ENCODE data around the gene CCN6. TPM values are rescaled to one million over a fixed set of nuclear protein-coding genes. Genes with fewer than 3 reads are reported as not detected.
A peak's percentile ranks its signal among the peaks of the same experiment; 100 is the strongest.

CCN6 gene
- total and polyA plus RNA-seq, 7 donors = 0.01 TPM; not detected in 6

DNA sequence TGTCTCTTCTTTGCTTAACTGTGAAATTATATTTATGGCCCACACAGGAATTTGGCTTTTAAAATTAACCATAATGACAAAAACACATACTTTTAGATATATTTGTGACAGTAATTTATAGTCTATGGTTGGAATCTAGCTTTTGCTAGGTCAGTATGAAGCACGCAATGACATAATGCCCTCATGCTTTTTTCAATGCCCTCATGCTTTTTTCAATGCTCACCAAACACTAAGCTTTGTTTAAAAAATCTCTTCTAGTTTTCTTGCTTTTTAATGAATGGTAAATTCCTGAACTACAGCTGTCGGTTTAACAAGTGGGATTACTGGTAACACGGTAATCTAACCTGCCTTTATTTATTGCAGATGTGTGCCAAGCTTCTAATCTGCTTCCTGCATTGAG, 12.7 kb downstream of the CCN6 start:
- intact Hi-C loops (cut with DNase I) = no loop called here
- Histone ChIP-seq H3K4me3 (no peak overlapping the region), H3K9me3 (no peaks in the 10 kb centered on the region), H3K27me3 (ENCODE audit: insufficient read depth in 3 of 3, low read length in 2 of 3) (no peaks in the 10 kb centered on the region), H3K36me3 (ENCODE audit: insufficient read depth in 1 of 2, low read depth in 1 of 2) (peaks cover 0 to 32% of the 10 kb centered on the region in 2 donors), H3K4me1 (no peaks in the 10 kb centered on the region), H3K27ac (no peak overlapping the region)
- ATAC-seq (no peak), DNase-seq (no peak)
- TF ChIP-seq, protein P1, sequence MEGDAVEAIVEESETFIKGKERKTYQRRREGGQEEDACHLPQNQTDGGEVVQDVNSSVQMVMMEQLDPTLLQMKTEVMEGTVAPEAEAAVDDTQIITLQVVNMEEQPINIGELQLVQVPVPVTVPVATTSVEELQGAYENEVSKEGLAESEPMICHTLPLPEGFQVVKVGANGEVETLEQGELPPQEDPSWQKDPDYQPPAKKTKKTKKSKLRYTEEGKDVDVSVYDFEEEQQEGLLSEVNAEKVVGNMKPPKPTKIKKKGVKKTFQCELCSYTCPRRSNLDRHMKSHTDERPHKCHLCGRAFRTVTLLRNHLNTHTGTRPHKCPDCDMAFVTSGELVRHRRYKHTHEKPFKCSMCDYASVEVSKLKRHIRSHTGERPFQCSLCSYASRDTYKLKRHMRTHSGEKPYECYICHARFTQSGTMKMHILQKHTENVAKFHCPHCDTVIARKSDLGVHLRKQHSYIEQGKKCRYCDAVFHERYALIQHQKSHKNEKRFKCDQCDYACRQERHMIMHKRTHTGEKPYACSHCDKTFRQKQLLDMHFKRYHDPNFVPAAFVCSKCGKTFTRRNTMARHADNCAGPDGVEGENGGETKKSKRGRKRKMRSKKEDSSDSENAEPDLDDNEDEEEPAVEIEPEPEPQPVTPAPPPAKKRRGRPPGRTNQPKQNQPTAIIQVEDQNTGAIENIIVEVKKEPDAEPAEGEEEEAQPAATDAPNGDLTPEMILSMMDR (IDR thresholded peaks at IDR 0.05) = no peak
- WGBS, 3 donors = 44 to 48% (median 45%) methylated on average over 3 of the region's 3 CpGs

DNA sequence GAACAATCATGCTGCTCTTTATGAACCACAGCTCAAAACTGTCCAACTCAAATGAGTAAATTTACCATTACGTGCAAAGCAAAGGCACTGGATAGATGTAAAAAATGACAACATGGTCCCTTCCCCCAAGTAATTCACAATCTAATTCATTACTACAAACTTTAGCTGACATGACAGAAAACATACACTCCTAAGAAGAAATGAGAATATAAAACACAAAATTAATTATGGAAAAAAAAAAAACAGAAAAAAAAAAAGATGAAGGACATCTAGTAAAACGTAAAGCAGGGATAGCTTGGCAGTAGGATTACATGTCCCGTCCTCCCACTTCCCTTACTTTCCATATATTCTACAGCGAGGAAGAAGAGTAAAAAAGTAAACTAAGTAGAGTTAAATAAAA, 27.7 kb downstream of the CCN6 start:
- Histone ChIP-seq H3K4me3 (no peak overlapping the region), H3K27ac (no peak overlapping the region), H3K36me3 (ENCODE audit: insufficient read depth in 1 of 2, low read depth in 1 of 2) (peaks cover 2 to 81% of the 10 kb centered on the region in 2 donors), H3K27me3 (ENCODE audit: insufficient read depth in 3 of 3, low read length in 2 of 3) (no peaks in the 10 kb centered on the region), H3K9me3 (no peaks in the 10 kb centered on the region), H3K4me1 (peaks cover 10% of the 10 kb centered on the region)
- 88 to 95% (median 94%) methylated on average over 4 of the region's 4 CpGs for WGBS, 3 donors
- TF ChIP-seq, protein P1 (IDR thresholded peaks at IDR 0.05) = no peak
- ATAC-seq (no peak), DNase-seq (no peak)
- intact Hi-C loops (cut with DNase I) = no loop called here

DNA sequence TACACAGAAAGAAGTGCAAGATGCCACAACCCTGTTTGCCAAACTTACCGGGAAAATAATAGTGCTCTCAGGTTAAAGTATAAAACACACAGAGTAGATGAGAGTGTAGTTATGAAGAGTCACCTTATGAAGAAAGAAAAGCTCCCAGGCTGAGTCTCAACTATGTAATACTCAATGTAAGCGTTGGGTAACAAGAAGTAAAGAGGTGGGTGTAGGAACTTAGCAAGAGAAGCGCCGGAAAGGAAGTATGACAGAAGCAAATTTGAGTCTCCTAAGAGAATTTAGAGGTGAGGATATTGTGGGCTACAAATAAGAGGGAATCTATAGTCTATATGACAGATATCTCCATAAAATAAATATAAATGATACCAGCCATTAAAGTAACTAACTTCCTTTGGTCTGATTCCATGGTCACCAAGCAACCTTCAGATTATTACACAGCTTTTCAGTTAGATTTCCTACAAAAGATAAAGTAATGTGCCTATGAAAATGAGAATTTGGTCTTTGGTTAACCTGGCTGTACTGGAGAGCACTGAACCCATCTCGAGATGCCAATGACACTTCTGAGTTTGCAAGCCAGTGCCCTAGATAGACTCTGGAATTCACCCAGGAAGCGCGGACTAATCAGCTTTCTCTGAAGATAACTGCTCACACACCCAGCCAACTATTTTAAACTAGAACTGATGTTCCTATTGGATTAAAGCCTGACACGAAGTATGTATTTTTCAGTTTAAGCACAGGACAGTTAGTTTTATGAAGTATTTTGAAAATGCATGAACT, 31.6 kb downstream of the CCN6 start:
- H3K4me3 ChIP-seq = peak overlapping the region; percentile 89

GRCh38 chr6:112086744-112087135, 32.8 kb downstream of the CCN6 start:
- Histone ChIP-seq H3K4me1 (peaks cover 10% of the 10 kb centered on the region), H3K9me3 (no peaks in the 10 kb centered on the region), H3K27me3 (ENCODE audit: insufficient read depth in 3 of 3, low read length in 2 of 3) (no peaks in the 10 kb centered on the region), H3K4me3 (peak overlapping the region; percentile 89), H3K27ac (peak overlapping the region; percentile 85), H3K36me3 (ENCODE audit: insufficient read depth in 1 of 2, low read depth in 1 of 2) (peaks cover 0 to 30% of the 10 kb centered on the region in 2 donors)
- peak in 1 of 4 donors; percentile 44 for ATAC-seq
- intact Hi-C loops (cut with DNase I) = no loop called here
- TF ChIP-seq, protein P1 (IDR thresholded peaks at IDR 0.05) = no peak
- 0% methylated on average over 8 of the region's 8 CpGs for WGBS, 3 donors
- no peak for DNase-seq

More for the DNA sequence above, 31.6 kb downstream of the CCN6 start:
- TF ChIP-seq, protein P1 (IDR thresholded peaks at IDR 0.05) = no peak
- Histone ChIP-seq H3K9me3 (no peaks in the 10 kb centered on the region), H3K36me3 (ENCODE audit: insufficient read depth in 1 of 2, low read depth in 1 of 2) (peaks cover 2 to 41% of the 10 kb centered on the region in 2 donors), H3K27me3 (ENCODE audit: insufficient read depth in 3 of 3, low read length in 2 of 3) (no peaks in the 10 kb centered on the region), H3K27ac (no peak overlapping the region), H3K4me1 (peaks cover 10% of the 10 kb centered on the region)
- DNase-seq (no peak), ATAC-seq (no peak)
- WGBS, 3 donors = 60 to 79% (median 64%) methylated on average over 8 of the region's 8 CpGs
- intact Hi-C loops (cut with DNase I) = no loop called here
